Measurements from ENCODE around the gene SOX6. TPM values are rescaled to one million over a fixed set of nuclear protein-coding genes. Genes with fewer than 3 reads are reported as not detected.

The SOX6 gene
- polyA plus RNA-seq, 1 of the 3 experiments (the other 2 are of a cell fraction) = 0.03 TPM

DNA sequence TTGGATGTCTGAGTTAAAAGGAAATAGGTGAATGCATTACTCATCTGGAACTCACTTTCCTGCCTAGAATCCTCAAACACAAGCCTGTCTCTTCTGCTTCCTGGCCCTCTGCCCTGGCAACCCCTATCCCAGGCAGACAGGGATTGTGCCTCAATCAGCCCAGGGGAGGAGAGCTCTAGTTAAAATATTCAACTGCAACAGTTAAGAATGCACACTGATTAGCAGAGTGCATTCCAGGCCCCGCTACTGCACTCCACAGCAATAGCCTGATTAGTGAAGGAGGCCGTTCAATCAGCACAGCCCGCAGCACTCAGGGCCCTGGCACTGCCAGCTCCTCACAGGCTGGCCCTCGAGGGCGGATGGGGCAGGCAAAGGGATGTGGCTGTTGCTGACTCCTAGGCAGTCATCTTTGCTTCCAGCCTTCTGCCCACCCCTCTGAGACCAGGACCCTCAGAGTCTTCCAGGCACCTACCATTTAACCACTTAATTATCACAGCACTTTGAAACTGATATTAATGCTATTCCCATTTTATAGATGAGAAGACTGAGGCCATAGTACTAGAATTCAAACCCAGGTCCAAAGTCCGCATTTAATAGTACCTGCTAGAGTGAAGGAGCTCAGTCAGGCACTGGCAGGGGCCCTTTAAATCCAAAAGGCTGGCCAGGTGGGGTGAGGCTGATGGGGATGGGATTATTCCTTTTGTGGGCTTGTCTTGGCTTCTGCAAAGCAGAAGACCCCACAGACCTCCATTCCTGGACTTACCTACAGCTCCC lies 435.3 kb downstream of the SOX6 start:
- CTCF ChIA-PET = interaction anchor here (0.8 to 1.1 kb wide), 3 partner anchors 16 to 271 kb away, joined by 3 to 4 read pairs (median 3); no protein-coding TSS in a partner anchor
- WGBS (ENCODE audit: low lambda C conversion rate) = 35% methylated on average over 2 of the region's 6 CpGs
- Histone ChIP-seq H3K4me3 (ENCODE audit: low read depth in 2 of 2, low read length in 1 of 2) (no peak overlapping the region), H3K36me3 (replicated peaks in 1 of 2; ENCODE audit: control insufficient read depth in 1 of 2, insufficient read depth in 2 of 2, low read length in 1 of 2) (no peaks in the 10 kb centered on the region), H3K79me2 (ENCODE audit: insufficient read depth) (no peaks in the 10 kb centered on the region), H3K4me2 (no peak overlapping the region), H3K9me3 (no peaks in the 10 kb centered on the region), H3K4me1 (ENCODE audit: control insufficient read depth in 1 of 2, insufficient read depth in 2 of 2, low read depth in 1 of 2, low read length in 1 of 2) (peaks cover 0 to 4% of the 10 kb centered on the region in 2 experiments; a peak in 1 of 4 replicates), H3K27ac (ENCODE audit: low read depth in 2 of 2, low read length in 1 of 2) (no peak overlapping the region), H2AFZ (ENCODE audit: low read depth) (no peak overlapping the region), H3F3A (replicated peaks; ENCODE audit: insufficient read depth) (no peaks in the 10 kb centered on the region), H4K20me1 (ENCODE audit: insufficient read depth) (no peaks in the 10 kb centered on the region), H3K9ac (no peak overlapping the region), H3K9me2 (no peaks in the 10 kb centered on the region), H3K27me3 (ENCODE audit: insufficient read depth) (no peaks in the 10 kb centered on the region)
- POLR2A ChIA-PET = no interaction called here
- TF ChIP-seq USF2 (IDR thresholded peaks at IDR 0.05; ENCODE audit: borderline replicate concordance, low read depth, low read length) = no peak
- TF ChIP-seq MXI1 (IDR thresholded peaks at IDR 0.05; ENCODE audit: low read depth, low read length) = no peak
- no peak for TF ChIP-seq NFIC (IDR thresholded peaks at IDR 0.05; ENCODE audit: borderline replicate concordance)
- TF ChIP-seq CTCF (IDR thresholded peaks at IDR 0.05) = no peak
- TF ChIP-seq REST (IDR thresholded peaks at IDR 0.05; ENCODE audit: low read depth, low read length) = no peak
- TF ChIP-seq RAD21 (IDR thresholded peaks at IDR 0.05; ENCODE audit: low read length) = no peak
- no peak for TF ChIP-seq TCF12 (IDR thresholded peaks at IDR 0.05)
- no peak for TF ChIP-seq TAF1 (IDR thresholded peaks at IDR 0.05; ENCODE audit: borderline replicate concordance, low read depth, low read length)
- no peak for TF ChIP-seq RFX5 (IDR thresholded peaks at IDR 0.05; ENCODE audit: low read length)
- no peak for TF ChIP-seq YY1 (IDR thresholded peaks at IDR 0.05; ENCODE audit: low read depth)
- DNase-seq = no peak

All from SK-N-SH (cell line).